HK-2 (cell line): ENCODE results near the gene SLC15A2.
"Not testable (repeated sequence)": the region's sequence is repeated elsewhere in the genome, so short reads cannot be mapped to it uniquely, and the experiment has no call there.

ENCODE experiments used
- DNase-seq: peaks from one replicate; pipeline ENCODE4 v3.0.0-alpha.2; 2018; ENCODE audit not compliant: unreplicated experiment

The SLC15A2 gene

DNA sequence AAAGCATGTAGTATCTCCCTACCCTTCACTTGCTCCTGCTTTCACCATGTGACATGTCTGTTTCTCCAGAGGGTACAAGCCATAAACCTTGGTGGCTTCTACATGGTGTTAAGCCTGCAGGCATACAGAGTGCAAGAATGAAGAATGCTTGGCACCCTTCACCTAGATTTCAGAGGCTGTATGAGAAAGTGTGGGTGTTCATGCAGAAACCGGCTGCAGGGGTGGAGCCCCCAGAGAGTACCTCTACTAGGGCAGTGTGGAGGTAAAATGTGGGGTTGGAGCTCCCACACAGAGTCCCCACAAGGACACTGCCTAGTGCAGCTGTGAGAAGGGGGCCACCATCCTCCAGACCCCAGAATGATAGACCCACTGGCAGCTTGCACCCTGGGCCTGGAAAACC lies 32.2 kb downstream of the SLC15A2 start:
- DNase-seq, result no peak

- DNase-seq, result not testable (repeated sequence)
These were observed 44.1 kb downstream of the SLC15A2 start for GRCh38 chr3:121938141-121938855.

- DNase-seq, result no peak
These were observed 47.4 kb downstream of the SLC15A2 start for GRCh38 chr3:121941592-121941991.

- no peak for DNase-seq
These were observed 48.0 kb downstream of the SLC15A2 start for GRCh38 chr3:121942116-121942786.

DNA sequence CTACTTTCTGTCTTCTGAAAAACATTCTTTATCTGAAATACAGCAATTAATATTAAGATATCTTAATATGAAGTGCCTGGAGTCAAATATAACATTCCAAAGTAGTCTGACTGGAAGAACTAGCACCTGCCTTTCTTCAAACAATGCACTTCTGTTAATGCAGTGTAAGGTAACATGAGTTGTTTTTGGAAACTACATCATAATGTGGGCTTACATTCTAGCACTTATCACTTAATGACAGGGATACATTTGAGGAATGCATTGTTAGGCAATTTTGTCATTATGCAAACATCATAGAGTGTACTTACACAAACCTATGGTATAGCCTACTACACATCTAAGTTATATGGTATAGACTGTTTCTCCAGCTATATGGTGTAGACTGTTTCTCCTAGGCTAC lies 49.2 kb downstream of the SLC15A2 start:
- DNase-seq, result no peak

DNA sequence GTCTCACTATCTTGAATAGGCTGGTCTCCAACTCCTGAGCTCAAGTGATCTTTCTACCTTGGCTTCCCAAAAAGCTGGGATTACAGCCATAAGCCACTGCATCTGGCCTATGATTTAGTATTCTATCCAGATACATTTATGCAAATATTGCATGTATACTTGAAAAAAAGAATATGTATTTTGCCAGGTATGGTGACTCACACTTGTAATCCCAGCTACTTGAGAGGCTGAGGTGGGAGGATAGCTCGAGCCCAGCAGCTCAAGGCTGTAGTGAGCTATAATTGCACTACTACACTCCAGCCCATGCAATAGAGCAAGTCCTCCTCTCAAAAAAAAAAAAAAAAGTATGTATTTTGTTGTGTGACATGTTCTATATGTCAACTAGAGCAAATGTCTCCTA lies 54.4 kb downstream of the SLC15A2 start:
- DNase-seq, result no peak

GRCh38 chr3:121951291-121951919 lies 57.2 kb downstream of the SLC15A2 start:
- DNase-seq, result no peak

DNA sequence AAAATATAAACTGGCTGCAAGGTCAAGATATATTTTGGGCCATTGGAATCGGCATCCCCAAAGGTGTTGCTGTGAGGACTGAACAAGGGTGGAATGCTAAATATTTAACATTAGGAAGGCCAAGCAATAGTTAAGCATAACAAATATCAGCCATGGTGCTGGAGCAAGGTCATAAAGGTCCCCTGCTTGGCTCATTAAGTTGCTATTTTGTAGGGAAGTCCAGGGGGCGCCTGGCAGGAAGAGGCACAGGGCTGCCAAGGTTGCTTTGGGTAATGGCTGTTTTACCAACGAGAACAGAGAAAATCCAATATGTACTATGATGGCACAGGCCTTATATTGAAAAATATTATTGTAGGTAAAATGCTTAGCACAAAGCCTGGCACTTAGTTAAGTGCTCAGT lies 62.2 kb downstream of the SLC15A2 start:
- no peak for DNase-seq

- DNase-seq, result no peak
These were observed 63.6 kb downstream of the SLC15A2 start for GRCh38 chr3:121957674-121958415.

DNA sequence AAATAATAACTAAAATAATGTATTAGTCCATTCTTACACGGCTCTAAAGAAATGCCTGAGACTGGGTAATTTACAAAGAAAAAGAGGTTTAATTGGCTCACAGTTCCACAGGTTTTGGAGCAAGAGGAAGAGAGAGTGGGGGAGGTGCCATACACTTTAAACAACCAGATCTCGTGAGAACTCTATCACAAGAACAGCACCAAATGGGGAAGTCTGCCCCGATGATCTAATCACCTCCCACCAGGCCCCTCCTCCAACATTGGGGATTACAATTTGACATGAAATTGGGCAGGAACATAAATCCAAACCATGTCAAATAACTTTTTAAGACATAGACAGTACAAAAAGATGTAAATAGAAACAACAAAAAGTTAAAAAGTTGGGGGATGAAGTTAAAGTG lies 64.6 kb downstream of the SLC15A2 start:
- no peak for DNase-seq

- no peak for DNase-seq
These were observed 67.1 kb downstream of the SLC15A2 start for GRCh38 chr3:121961283-121961682.

- DNase-seq, result no peak
These were observed 68.2 kb downstream of the SLC15A2 start for GRCh38 chr3:121962443-121962842.

- no peak for DNase-seq
These were observed 69.4 kb downstream of the SLC15A2 start for GRCh38 chr3:121963608-121964007.

DNA sequence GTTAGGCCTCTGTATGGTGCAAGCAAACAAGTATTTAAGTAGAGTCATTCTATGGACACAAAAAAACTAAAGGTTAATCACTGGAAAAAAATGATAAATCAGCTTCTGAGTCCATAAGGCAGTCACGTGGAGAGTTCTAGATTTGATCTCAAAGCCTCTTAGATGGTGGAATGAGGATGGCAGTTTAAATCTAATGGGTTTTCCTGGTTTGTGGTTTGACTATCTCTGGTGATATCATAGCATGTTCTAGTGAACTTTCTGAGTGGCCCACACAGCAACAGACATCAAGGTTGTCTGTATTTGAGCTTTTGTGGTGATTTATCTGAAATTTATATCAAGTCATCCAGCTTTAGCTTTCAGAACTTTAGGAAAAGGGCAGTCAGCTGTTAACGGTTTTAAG lies 75.4 kb downstream of the SLC15A2 start:
- no peak for DNase-seq

DNA sequence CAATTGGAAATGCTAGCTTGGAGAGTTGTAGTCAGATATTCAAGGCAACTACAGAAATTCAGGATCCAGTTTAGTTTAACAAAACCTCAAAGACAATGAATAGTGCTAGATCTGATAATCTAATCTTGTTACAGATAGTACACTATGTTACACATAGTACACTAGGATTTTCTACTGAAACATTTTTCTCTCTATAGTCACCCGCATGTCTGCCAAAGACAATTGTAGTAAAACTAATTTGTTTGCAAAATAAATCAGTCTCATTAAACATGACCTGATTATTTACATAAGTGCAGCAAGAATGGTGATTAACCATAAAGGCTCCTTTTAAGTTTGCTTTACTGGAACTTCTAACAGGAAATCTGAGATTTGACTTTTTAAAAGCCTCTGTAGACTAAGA lies 75.8 kb downstream of the SLC15A2 start:
- DNase-seq, result no peak

DNA sequence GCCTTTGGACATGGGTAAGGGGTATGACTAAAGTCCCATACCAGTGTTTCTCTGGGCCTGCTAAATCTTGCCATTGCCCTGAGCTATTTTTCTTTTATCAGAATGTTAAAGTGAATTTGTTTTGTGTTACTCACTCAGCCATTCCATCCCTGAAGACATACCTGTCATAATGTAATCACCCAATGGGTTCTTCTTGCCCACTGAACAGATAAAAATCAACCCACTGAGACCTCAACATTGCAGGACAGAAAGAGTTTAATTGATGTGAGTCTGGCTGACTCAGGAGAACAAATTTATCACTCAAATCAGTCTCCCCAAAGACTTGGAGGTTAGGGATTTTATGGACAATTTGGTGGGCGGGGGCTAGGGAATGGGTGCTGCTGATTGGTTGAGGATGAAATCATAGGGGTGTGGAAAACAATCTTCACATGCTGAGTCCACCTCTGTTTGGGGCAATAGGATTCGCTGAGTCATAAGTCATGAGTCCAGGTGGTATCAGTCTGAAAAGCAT lies 80.5 kb downstream of the SLC15A2 start:
- no peak for DNase-seq

- no peak for DNase-seq
These were observed 81.6 kb downstream of the SLC15A2 start for GRCh38 chr3:121975702-121976302.

DNA sequence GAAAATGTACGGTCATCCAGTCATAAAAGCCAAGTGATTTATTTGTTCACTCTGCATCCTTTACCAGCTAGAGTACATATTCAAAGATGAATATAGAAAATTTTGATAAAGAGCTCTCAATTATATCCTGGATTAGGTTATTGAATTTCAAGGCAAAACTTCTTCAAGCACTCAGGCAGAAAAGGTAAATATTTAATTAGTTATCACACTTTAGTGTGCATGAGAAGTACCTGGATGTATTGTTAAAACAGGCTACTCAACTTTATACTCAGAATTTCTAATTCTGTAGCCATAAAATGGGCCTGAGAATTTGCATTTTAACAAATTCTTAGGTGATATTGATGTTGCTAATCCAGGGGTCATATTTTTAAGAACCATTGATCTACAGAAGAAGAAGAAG lies 82.5 kb downstream of the SLC15A2 start:
- no peak for DNase-seq

- DNase-seq, result no peak
These were observed 85.0 kb downstream of the SLC15A2 start for GRCh38 chr3:121979246-121979645.

DNA sequence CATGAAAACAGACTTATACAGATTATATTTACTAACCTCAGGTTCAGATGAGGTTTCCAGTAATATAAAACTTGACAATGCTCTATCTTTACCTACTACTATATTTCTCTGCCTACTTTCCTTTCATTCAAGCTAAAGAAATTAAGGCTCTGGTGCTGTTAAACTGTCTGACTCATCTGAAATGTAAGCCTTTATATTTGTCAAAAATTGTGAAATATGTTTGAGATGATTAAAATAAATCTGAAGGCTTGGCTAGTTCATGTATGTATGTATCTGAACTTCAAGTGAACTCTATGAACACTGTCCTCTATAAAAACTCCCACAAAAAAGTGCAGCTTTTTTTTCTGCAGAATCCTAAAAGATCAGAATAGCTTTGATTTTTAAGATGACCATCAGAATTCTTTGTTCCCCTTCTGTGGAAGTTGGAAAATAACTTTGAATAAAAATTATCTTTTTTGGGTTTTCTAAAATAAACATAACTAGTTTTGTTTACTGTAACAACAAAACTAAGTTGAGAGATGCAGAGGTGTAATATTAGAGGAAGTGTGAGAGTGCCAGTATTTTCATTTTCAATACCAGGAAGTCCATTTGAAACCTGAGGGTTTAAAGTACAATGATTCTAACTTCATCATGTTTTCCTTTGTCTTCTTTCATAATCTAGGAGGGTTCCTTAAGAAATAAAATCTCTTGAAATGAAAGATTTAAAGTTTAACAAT lies 85.7 kb downstream of the SLC15A2 start:
- no peak for DNase-seq

- DNase-seq, result no peak
These were observed 86.2 kb downstream of the SLC15A2 start for GRCh38 chr3:121980450-121980796.
